Adipose tissue (tissue), 3 donors: ENCODE data around the gene USP13. TPM values are rescaled to one million over a fixed set of nuclear protein-coding genes. Genes with fewer than 3 reads are reported as not detected.
"Not testable (repeated sequence)": the region's sequence is repeated elsewhere in the genome, so short reads cannot be mapped to it uniquely, and the experiment has no call there.

ENCODE experiments used
- H3K27ac ChIP-seq: one replicate; pipeline ENCODE4 v1.5.1; 2013; ENCODE audit warnings: low read depth, low read length
- WGBS, 3 donors: extraction: QIAGEN DNeasy Blood & Tissue Kit; methylation state at CpG; one replicate each; pipeline ENCODE4 v1.1.7; 2013; 5-methylcytosine and 5-hydroxymethylcytosine counted together
- polyA plus RNA-seq, 3 donors: library from polyadenylated mRNA; stranded (reverse); fragments of 200-250 nt; gene quantifications; one replicate each; pipeline ENCODE4 v1.2.3, GENCODE V29; 2013
- donor health status: healthy with polysubstance abuse.
- donor health status: Bipolar disorder and iron deficiency.
- donor health status: healthy.

USP13 gene
- polyA plus RNA-seq, 3 donors = 2.6 to 5.3 (median 5.3) TPM

DNA sequence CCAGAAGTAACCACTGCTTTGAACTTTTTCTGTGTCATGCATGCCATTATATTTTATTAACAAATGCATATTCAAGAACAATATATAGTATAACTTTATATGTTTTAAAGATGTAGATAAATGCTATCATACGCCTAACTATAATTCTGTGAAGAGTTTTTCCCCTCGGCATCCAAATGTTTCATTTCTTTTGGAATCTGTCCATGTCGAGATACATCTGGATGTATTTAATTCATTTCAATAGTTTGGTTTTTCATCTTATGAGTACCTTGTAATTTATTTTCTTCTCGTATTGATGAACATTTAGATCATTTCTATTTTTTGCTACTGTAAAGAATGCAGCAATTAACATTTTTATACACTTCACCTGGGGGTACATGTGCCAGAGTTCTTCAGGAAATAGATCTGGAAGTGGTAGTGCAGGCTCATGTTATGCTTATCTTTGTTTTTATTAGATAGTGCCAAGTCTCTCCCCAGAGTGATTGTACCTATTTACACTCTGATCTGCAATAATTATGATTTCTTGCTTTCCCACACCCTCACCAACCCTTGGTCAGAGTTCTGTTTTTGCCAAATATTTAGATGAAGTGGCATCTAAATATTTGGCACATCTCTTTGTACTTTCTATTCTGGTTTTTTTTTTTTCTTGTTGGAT is 29.7 kb downstream of the USP13 start:
- H3K27ac ChIP-seq = no peak overlapping the region
- 45 to 53% (median 45%) methylated on average over 4 of the region's 4 CpGs for WGBS, 3 donors

DNA sequence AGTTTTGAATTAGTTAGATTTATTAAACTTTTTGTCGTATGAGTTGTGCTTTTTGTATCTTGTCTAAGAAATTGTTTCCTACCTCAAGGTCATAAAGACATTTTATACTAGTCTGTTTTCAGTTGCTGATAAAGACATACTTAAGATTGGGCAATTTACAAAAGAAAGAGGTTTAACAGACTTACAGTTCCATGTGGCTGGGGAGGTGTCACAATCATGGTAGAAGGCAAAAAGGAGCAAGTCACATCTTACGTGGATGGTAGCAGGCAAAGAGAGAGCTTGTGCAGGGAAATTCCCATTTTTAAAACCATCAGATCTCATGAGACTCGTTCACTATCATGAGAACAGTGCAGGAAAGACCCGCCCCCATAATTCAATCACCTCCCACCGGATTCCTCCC is 30.4 kb downstream of the USP13 start:
- WGBS, 3 donors = 66 to 78% (median 68%) methylated on average over 5 of the region's 5 CpGs
- H3K27ac ChIP-seq = not testable (repeated sequence)

DNA sequence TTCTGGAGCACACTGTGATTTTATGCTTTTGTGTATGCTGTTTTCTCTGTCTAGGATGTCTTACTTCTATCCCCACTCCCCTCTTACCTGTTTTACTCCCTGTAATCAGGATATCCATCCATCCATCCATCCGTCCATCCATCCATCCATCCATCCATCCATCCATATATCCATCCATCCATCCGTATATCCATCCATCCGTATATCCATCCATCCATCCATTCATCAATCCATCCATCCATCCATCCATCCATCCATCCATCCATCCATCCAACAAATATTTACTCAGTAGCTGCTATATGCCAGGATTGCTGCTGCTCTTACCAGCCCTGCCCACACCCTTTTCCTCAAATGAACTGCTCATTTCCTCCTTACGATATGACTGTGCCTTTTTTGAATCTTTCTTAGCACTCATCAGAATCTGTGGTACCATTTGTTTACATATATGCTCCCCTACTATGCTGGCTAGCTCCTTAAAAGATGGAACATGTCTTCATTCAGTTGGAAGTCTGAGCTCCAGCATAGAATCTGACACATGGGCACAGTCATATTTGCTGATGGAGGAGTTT is 35.2 kb downstream of the USP13 start:
- H3K27ac ChIP-seq = no peak overlapping the region
- WGBS, 3 donors = 71 to 81% (median 78%) methylated on average over 4 of the region's 4 CpGs

DNA sequence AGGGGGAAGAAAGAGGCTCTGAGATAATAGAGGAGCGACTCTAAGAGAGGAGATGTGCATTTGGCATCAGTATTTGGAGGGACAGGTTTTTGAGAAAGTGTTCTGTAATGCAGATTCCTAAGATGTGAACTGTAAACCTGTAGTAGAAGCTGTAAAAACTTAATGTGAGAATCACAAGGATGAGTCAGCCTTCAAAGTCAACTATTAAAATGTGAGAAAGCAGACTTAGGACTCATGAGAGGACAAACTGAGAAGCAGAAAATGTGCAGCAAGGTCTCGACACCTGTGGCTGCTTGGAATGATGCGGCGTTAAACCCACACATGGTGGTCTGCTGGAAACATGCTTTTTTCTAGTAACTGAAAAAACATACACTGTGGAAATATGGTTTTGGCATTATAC is 36.0 kb downstream of the USP13 start:
- 95 to 97% (median 95%) methylated on average over 4 of the region's 4 CpGs for WGBS, 3 donors
- H3K27ac ChIP-seq = no peak overlapping the region

DNA sequence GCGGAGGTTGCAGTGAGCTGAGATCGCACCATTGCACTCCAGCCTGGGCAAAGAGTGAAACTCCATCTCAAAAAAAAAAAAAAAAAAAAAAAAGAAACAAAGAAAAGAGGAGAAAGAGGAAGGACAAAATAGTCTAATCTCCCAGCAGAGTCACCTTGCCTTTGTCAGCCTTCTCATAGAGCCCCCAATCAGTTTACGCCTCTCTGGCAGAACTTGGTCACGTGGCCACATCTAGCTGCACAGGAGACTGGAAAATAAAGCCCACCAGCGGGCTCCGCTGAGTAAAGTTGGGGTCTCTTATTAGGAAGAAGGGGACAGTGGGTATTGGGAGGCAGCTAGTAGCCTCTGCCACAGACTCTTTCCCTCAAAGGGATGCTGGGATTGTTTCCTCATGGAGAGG is 41.9 kb downstream of the USP13 start:
- whole genome bisulfite sequencing, 3 donors = 87 to 99% (median 87%) methylated on average over 6 of the region's 6 CpGs

DNA sequence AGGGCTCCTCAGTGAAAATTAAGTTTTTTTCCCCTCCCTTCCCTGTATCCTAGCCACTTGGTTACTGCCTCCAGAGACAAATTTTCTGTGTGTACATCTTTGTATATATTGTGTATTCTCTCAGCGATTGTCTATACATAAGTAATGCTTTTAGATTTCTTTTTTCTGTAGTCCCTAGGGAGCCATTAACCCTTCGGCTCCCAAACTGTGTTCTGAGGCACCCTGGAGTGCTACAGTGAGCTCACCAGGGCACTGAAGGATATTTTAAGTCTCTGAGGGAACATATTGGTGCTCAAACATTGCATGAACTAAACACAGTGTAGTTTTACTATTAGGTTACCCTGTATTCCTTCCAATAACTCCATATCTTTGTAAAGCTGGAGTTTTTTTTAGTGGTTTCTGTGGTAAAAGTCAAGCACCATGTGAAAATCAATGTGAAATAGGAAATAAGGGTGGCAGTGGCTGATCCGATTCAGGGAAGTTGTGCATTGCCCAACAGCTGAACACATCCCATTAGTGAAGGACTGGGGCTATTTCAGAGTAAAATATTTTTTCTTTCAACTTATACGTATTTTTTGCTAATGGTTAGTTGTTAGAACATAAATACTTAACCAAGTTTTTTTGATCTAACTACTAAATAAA is 43.0 kb downstream of the USP13 start:
- H3K27ac ChIP-seq = no peak overlapping the region
- WGBS, 3 donors = 57 to 78% (median 59%) methylated on average over 4 of the region's 4 CpGs

More for the DNA sequence above, 41.9 kb downstream of the USP13 start:
- H3K27ac ChIP-seq = no peak overlapping the region

DNA sequence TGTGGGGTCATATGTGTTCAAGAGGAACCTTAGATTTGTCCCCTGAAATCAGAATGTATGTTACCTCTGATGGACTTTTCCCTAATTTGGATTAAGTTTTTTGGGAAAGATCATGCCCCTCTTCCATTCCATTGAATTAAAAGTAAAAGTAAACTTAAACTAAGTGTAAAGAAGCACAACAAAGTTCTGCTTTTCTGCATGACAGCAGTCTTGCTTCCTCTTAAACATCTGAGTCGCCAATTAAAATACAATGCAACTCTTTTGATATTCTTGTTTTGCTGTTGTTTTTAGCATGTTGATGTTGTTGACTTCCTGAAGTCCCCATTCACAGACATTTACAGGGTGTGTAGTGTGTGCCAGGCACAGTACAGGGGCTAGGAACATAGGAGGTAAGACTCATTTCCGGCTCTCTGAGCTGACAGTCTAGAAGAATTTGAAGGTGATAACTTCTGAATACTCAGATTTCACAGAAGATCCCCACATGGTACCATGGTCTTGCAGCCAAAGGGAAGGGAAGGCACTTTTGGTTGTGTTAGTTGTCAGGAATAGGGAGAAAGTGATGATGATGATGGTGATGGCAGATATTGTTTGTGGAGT is 45.0 kb downstream of the USP13 start:
- no peak overlapping the region for H3K27ac ChIP-seq
- WGBS, 3 donors = 72 to 94% (median 73%) methylated on average over 2 of the region's 2 CpGs

DNA sequence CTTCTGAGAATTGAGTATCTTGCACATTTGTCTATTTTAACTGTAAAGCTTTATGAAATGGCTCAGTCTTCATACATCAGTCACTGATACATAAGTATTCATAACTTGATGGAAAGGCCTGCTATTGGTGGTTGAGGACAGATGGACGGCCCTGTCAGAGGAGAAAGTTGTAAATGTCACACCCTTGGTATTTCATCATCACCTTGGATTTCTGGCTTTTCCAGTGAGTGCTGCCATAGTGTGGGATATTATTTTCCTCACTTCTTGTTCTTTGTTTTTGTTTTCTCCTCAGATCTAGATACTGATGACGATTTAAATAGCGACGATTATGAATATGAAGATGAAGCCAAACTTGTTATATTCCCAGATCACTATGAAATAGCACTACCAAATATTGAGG is 47.9 kb downstream of the USP13 start:
- 94 to 95% (median 95%) methylated on average over 4 of the region's 4 CpGs for WGBS, 3 donors
- H3K27ac ChIP-seq = no peak overlapping the region

DNA sequence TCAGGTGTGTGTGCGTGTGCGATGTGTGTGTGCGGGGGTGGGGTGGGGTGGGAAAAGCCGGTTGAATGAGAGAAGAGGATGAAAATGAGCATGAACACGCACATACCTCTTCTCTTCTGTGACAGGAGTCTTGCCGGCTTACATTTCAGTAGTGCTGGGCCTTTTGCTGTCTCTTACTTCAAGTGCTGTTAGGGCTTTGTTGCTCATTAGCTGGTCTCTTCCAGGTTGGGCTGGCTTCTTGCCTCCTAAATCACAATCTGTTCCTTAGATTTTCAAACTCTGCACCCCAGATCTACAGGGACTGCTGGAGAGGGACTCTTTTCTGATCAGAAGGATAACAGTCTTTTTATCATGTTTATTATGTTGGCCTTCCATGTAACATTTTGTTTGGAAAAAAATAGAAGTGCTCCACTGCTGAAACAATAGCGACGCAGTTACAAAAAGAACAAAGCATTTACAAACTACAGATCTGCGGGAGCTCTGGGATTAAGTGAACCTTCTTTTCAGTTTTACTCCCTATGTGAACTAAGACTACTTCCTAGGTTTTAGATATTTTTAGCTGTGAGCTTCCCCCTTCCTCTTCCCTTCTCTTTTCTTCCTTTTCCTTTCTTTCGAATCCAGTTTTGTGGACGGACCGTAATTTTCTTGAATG is 48.5 kb downstream of the USP13 start:
- H3K27ac ChIP-seq = no peak overlapping the region
- WGBS, 3 donors = 85 to 87% (median 85%) methylated on average over 12 of the region's 12 CpGs

DNA sequence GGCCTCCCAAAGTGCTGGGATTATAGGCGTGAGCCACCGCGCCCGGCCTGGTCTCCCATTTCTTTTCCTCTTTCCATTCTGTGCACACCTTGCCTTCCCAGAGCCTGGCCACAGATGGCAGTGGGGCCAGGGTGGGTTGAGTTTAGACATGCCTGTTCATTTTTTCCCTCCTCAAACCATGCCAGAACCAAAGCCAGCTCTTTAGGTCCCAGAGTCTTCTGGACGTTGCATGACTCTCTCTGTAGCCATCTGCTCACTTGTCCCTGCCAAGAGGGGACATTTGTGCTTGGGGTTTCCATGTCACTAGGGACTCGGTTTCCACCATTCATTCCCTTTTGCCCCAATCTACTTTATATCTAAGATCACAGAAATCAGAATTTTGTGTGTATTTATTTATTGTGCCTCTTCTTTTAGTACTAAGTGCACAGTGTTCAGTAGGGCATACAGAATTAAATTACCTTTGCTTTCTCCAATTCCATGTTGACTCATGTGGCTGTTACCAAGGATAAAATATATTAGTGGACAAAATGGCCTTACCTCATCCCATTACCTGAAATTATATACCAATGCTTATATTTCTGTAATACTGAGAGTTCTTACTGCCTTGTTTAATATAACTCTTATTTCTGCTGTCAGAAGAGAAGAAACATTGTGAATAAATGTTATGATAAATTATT is 49.6 kb downstream of the USP13 start:
- 91 to 97% (median 97%) methylated on average over 6 of the region's 6 CpGs for WGBS, 3 donors

DNA sequence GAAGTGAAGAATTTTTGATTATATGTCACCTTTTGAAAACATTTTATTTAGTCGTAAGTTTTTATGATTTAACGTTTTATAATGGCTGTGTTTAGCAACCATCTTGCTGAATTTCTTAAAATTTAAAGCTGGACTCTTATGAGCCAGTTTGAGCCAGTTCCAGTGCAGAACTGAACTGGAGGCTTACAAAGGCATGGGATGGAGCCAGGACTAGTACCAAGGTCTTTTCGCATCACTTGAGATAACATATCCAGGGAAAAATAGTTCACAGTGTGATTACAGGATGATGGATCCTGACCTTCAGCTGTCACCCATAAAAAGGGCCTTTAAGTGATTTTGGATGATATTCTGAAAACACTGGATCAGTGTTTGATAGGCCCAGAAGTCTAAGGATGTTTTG is 51.0 kb downstream of the USP13 start:
- no peak overlapping the region for H3K27ac ChIP-seq
- WGBS, 3 donors = 82 to 93% (median 85%) methylated on average over 3 of the region's 3 CpGs

More for the DNA sequence above, 49.6 kb downstream of the USP13 start:
- no peak overlapping the region for H3K27ac ChIP-seq

DNA sequence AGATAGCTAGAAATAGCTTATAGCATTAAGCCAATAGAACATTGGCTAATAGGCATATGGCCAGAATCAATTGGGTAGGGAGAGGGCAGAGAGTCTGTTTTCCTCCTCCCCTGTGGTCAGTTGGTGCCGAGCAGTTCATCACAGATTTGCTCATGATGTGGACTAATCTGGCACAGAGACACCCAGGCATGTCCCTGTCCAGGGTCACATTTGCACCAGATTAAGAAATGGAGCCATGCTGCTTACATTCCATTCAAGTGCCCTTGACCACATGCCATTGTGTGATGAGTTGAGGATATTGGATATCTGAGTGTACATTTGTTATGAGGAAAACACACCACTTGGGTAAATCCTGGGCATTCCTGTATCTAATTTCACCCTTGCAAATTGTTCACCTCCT is 53.4 kb downstream of the USP13 start:
- 84 to 91% (median 90%) methylated on average over 1 of the region's 1 CpG for WGBS, 3 donors

DNA sequence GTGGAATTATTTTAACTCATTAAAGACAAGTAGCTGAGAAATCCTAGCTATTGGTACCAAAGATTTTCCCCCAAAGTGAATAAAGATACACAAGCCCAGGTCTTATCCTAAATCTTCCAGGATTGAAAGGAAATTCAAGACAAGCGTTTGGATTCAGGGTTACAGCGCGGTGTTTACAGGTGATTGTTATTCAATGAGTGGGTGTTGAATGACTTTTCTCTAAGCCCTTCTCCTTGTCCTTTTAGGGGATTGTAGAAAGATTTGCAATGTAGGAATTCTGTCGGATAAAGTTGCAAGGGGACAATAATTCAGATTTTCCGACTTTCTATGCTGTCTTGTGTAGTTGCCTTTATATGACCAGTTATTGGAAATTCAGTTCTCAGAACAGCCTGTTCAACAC is 57.2 kb downstream of the USP13 start:
- no peak overlapping the region for H3K27ac ChIP-seq
- 83 to 91% (median 90%) methylated on average over 5 of the region's 5 CpGs for WGBS, 3 donors

More for the DNA sequence above, 53.4 kb downstream of the USP13 start:
- H3K27ac ChIP-seq = no peak overlapping the region

DNA sequence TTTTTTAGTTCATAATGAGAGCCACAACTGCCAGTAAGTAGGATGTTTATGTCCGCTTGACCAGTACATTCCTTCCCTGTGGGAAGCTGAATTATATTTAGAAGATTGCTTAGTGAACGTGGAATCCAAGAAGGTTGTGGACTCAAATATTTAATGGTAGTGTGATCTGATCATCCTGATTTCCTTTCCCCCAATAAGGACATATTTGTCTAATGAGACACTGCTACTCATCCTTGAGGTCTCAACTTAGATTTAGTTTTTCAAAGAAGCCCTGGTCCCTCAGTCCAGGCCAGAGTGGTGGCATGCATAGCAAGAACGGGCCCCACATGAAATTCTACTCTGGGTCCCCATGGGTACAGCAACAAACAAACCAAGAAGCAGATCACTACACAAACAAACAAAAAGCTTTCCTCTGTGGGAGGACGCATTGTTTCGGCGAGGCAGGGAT is 60.8 kb downstream of the USP13 start:
- H3K27ac ChIP-seq = no peak overlapping the region
- 88 to 92% (median 90%) methylated on average over 6 of the region's 6 CpGs for WGBS, 3 donors

DNA sequence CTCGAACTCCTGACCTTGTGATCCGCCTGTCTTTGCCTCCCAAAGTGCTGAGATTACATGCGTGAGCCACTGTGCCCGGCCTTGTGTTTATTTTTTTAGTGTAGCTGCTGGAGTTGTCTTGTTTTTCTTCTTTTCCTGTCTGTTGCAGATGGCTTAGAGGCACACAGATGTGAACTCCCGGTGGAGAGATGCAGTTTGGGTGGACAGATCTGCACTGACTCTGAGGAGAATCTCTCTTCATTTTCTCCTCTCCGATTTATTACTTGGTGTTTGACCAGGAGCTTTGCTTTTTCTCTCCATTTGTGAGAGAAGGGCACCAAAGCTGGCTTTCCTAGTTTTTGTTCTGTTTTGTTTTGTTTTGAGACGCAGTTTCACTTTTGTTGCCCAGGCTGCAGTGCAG is 62.7 kb downstream of the USP13 start:
- 89 to 95% (median 92%) methylated on average over 7 of the region's 7 CpGs for WGBS, 3 donors
- no peak overlapping the region for H3K27ac ChIP-seq

DNA sequence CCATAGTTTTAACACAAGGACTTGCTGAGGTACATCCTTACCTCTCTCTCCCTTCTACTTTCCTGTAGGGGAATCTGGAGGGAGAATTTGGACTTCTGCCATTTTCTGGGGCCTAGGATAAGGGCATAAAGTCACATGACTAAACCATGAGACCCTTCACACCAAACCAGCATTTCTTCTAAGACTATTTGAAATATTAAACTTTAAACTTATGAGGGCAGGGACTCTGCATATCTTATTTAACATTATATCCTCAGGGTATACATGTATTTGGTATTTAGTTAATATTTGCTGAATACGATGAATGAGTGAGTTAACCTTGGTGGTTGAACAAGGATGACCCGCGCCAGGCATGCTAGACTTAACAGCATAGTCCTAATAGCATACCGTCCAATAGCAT is 63.4 kb downstream of the USP13 start:
- no peak overlapping the region for H3K27ac ChIP-seq
- 96 to 98% (median 96%) methylated on average over 4 of the region's 4 CpGs for WGBS, 3 donors

DNA sequence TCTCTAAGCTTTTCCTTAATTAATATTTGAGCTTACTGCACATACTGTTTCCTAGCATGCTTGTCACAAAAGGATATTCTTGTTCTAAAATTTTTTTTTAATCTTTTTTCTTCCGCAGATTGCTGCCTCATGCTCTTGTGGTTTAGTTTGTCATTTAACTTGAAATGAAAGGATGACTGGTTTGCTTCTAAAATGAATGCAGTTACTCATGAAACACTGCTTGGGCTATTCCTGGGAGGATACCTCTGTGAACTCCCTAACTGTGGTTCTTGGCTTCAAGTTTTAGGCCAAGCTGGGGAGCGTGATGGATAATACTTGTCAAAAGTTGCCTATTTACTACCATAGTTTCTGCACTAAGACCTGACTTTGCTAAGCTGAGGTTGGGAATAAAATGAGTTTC is 64.0 kb downstream of the USP13 start:
- WGBS, 3 donors = 59 to 87% (median 64%) methylated on average over 2 of the region's 2 CpGs
- H3K27ac ChIP-seq = no peak overlapping the region

DNA sequence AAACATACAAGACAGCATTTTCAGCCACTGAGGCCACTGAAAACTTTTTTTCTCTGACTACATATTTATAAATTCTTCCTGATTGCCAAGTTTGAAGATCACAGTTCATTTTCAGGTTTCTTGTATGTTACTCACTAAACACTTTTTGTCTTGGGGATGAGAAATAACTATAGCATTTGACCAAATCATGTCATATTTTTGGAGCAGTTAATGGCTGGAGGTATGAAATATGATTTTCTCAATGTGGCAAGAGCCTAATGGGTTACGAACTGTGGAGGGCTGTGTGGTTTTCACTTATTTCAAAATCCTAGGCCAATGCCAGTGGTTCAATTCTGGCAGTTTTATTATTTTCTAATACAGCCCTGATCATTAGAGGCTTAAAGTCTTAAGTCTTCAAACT is 64.4 kb downstream of the USP13 start:
- H3K27ac ChIP-seq = no peak overlapping the region

More for the DNA sequence above, 64.4 kb downstream of the USP13 start:
- WGBS, 3 donors = 67 to 92% (median 68%) methylated on average over 1 of the region's 1 CpG
